HG02571 (cell line): Measurements from ENCODE around the gene RAPSN.
A peak's percentile ranks its signal among the peaks of the same experiment; 100 is the strongest.

Experiments used
- ATAC-seq: cut with Tn5 transposase; IDR thresholded peaks from one replicate; pipeline ENCODE4 v1.9.1; 2021; ENCODE audit warnings: mild to moderate bottlenecking, moderate library complexity; ENCODE audit not compliant: unreplicated experiment

Gene RAPSN

GRCh38 chr11:47435687-47436086, 13.2 kb downstream of the RAPSN start:
- ATAC-seq = no peak

GRCh38 chr11:47434011-47434786, 14.7 kb downstream of the RAPSN start:
- no peak for ATAC-seq

GRCh38 chr11:47433157-47433556, 15.8 kb downstream of the RAPSN start:
- no peak for ATAC-seq

GRCh38 chr11:47431356-47432083, 17.4 kb downstream of the RAPSN start:
- no peak for ATAC-seq

DNA sequence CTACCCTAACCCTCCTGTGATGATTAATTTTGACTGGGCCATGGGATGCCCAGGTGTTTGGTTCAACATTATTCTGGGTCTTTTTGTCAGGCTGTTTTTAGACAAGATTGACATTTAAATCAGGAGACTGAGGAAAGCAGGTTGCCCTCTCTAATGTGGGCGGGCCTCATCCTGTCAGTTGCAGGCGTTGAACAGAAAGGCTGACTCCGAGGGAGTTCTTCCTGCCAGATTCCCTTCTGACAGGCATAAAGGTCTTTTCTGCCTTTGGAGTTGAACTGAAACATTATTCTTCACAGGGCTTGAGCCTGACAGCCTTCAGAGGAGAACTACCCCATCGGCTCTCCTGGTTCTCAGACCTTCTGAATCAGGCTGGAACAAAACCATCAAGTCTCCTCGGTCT, 18.4 kb downstream of the RAPSN start:
- ATAC-seq = no peak

DNA sequence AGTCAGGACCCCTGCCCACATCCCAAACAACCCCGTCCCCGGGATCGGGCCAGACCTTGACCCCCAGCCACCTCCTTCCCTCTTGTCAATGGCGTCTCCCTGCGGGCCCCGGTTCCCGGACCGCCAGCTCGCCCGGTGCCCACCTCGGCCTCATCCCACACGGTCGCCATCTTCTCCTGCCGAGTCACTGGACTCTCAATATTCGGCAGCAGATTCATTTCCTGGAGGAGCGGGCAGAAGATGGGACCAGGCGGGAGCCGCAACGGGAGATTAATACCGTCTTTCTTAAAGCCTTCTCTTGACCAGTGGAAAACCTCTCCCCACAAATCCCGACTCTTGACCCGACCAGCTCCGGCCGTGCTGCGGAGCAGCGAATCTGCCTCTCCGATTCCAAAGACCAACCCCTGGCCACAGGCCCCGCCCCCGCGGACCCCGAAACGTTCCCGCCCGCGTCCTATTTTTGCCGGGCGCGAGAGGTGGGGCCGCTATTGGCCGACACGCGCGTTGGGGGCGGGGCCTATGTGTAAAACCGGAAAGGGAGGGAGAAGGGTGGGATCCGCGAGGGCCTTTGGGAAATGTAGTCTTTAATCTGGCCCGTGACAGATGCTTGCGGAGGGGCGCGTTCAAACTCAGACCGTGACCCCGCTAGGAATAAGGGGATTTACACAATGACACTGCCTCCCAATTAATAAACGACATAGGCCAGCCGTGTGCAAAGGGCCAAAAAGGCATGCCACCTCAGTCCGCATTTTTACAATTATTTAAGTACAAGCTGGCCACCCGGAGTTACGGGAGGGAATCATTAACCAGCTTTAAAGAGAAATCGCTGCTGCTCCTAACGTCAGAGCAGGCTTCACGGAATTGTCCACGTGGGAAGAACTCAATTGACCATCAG, 22.6 kb downstream of the RAPSN start, which contains the start of gene PSMC3:
Gene PSMC3, minus strand, starts transcription at position 378 of the 895 bp plus-strand sequence. Its CDS starts 160 bp downstream, at position 218.
- ATAC-seq = peak; percentile 87

DNA sequence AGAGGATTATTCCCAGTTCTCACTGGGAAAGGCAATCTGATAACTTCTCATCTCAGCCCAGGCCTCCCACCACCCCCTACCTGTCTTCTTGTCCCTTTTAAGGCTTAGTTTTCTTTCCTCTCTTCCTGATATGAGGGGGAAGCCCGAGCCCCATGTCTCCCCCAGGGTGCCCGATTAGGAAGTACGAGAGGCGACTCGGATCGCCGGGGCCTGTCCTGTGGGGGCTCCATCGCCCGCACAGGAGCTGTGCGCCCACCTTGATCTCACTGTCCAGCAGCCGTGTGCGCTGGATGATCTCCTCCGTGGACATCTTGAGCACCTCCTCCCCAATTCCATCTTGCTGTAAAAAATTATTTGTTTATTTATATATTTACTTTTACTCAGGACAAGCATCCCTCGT, 23.3 kb downstream of the RAPSN start:
- no peak for ATAC-seq

GRCh38 chr11:47418454-47419259, 30.3 kb downstream of the RAPSN start:
- no peak for ATAC-seq

- ATAC-seq = no peak
Measured at GRCh38 chr11:47417712-47418111, 31.2 kb downstream of the RAPSN start.

DNA sequence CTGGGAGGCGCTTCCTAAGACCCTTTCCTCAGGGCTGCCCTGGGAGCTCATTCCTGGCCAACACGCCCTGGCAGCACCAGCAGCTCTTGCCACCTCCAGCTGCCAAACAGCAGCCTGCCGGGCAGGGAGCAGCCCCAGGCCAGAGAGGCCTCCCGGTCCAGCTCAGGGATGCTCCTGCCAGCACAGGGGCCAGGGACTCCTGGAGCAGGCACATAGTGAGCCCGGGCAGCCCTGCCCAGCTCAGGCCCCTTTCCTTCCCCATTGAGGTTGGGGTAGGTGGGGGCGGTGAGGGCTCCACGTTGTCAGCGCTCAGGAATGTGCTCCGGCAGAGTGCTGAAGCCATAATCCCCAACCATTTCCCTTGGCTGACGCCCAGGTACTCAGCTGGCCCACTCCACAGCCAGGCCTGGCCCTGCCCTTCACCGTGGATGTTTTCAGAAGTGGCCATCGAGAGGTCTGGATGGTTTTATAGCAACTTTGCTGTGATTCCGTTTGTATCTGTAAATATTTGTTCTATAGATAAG, 32.9 kb downstream of the RAPSN start:
- ATAC-seq = no peak

DNA sequence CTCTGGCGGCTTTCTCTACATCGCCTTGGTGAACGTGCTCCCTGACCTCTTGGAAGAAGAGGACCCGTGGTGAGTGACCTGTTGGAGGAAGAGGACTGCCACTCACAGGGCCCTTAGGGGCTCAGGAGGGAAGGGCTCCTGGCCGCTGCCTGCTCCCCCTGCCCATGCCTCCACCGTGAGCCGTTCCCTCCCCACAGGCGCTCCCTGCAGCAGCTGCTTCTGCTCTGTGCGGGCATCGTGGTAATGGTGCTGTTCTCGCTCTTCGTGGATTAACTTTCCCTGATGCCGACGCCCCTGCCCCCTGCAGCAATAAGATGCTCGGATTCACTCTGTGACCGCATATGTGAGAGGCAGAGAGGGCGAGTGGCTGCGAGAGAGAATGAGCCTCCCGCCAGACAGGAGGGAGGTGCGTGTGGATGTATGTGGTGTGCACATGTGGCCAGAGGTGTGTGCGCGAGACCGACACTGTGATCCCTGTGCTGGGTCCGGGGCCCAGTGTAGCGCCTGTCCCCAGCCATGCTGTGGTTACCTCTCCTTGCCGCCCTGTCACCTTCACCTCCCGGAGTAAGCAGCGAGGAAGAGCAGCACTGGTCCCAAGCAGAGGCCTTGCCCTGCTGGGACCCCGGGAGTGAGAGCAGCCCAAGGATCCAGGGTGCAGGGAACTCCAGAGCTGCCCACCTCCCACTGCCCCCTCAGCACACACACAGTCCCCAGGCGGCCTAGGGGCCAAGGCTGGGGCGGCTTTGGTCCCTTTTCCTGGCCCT, 33.7 kb downstream of the RAPSN start:
- no peak for ATAC-seq

- no peak for ATAC-seq
Measured at GRCh38 chr11:47414685-47415070, 34.3 kb downstream of the RAPSN start.

- ATAC-seq = no peak
Measured at GRCh38 chr11:47413908-47414684, 34.8 kb downstream of the RAPSN start.

DNA sequence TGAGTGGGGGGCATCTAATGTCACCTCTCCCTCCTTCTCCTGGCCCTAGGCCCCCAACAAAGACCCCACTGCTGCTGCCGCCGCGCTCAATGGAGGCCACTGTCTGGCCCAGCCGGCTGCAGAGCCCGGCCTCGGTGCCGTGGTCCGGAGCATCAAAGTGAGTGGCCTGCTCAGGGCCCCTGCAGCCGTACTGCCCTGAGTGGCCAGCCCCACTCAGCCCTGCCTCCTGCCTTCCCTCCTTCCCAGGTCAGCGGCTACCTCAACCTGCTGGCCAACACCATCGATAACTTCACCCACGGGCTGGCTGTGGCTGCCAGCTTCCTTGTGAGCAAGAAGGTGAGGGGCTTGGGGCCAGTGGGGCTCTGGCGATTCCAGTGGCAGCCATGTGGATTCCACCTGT, 35.6 kb downstream of the RAPSN start:
- ATAC-seq = no peak

GRCh38 chr11:47411884-47412746, 36.8 kb downstream of the RAPSN start:
- no peak for ATAC-seq

DNA sequence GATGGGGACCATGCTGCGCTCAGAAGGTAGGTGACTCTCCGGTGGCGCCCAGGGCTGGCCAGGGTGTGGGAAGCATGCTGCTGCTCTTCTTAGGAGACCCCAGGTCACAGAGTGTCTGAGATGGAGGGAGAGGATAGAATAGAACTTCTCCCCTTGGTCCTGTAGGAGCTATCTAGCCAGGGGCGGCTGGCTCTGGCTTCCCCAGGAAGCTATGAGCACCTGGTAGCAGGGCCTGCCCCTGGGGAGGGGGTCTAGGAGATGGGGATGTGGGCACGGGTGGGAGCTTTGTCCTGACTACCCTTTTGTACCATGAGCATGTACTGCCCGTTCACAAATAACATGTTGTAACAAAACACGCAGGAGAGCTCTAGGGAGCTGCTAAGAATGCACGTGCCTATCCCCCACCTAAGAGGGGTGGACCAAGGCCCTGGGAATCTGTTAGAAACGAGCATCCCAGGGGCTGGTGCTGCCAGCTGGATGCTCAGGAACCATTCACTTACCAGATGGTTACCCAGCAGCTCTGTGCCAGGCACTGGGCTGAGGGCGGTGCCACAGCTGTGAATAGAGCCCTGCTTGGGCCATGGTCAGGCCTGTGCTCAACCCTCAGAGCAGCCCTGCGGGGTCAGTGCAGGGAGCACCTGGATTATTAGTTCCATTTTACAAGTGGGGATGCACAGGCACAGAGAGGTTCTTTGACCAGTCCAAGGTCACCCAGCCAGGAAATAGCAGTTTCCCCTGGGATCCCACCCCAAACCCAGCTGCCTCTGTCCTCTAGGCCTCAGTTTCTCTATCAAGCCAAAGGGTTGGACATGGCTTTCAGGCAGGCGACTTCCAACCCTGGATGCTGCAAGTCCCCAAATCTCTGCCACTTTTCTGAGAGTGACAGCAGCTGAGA, 38.3 kb downstream of the RAPSN start:
- no peak for ATAC-seq
